Activated naive CD4-positive, alpha-beta T cell (primary cell): ENCODE data around the gene TRNT1.

Experiments used
- DNase-seq, 4 experiments: peaks; one replicate each; lab custom pipeline; 2025; lab: John Stamatoyannopoulos, UW

The TRNT1 gene

GRCh38 chr3:3178498-3179328 lies 52.0 kb downstream of the TRNT1 start:
- no peak for DNase-seq

- peak; percentile 62 to 88 (median 79) for DNase-seq
Measured at GRCh38 chr3:3179407-3180094, 52.8 kb downstream of the TRNT1 start, which contains the start of gene CRBN. Gene CRBN (minus strand): TSS chr3:3179691. CDS start chr3:3179687, 4 bp downstream.

- DNase-seq, result no peak
Measured at GRCh38 chr3:3180456-3180855, 53.7 kb downstream of the TRNT1 start.

GRCh38 chr3:3184876-3185275 lies 58.1 kb downstream of the TRNT1 start:
- DNase-seq, result no peak

- DNase-seq, result no peak
Measured at GRCh38 chr3:3189102-3189727, 62.5 kb downstream of the TRNT1 start.

GRCh38 chr3:3189961-3190360 lies 63.2 kb downstream of the TRNT1 start:
- DNase-seq, result no peak

GRCh38 chr3:3191675-3192285 lies 65.0 kb downstream of the TRNT1 start:
- peak in 1 of 4 experiments; percentile 3 for DNase-seq

- DNase-seq, result no peak
Measured at GRCh38 chr3:3192286-3192675, 65.5 kb downstream of the TRNT1 start.

GRCh38 chr3:3194861-3195260 lies 68.1 kb downstream of the TRNT1 start:
- DNase-seq, result no peak

GRCh38 chr3:3196148-3196861 lies 69.6 kb downstream of the TRNT1 start:
- DNase-seq, result no peak
